Measurements from ENCODE around the gene MEGF11.

MEGF11 gene

GRCh38 chr15:65896236-65896635 lies 357.3 kb downstream of the MEGF11 start:
- H3K4me3 ChIP-seq (ENCODE audit: low read depth, low read length), result no peak overlapping the region
- TF ChIP-seq CTCF (IDR thresholded peaks at IDR 0.05; ENCODE audit: low read depth, low read length, missing control alignments), result no peak
- no peak for DNase-seq (ENCODE audit: low read depth)

- no peak for DNase-seq (ENCODE audit: low read depth)
- no peak for TF ChIP-seq CTCF (IDR thresholded peaks at IDR 0.05; ENCODE audit: low read depth, low read length, missing control alignments)
- H3K4me3 ChIP-seq (ENCODE audit: low read depth, low read length), result no peak overlapping the region
These were observed 360.5 kb downstream of the MEGF11 start for GRCh38 chr15:65893060-65893459.

- no peak for TF ChIP-seq CTCF (IDR thresholded peaks at IDR 0.05; ENCODE audit: low read depth, low read length, missing control alignments)
- H3K4me3 ChIP-seq (ENCODE audit: low read depth, low read length), result no peak overlapping the region
- DNase-seq (ENCODE audit: low read depth), result no peak
These were observed 364.6 kb downstream of the MEGF11 start for GRCh38 chr15:65888981-65889380.

GRCh38 chr15:65887565-65887964 lies 366.0 kb downstream of the MEGF11 start:
- no peak for TF ChIP-seq CTCF (IDR thresholded peaks at IDR 0.05; ENCODE audit: low read depth, low read length, missing control alignments)
- H3K4me3 ChIP-seq (ENCODE audit: low read depth, low read length), result no peak overlapping the region
- DNase-seq (ENCODE audit: low read depth), result no peak

GRCh38 chr15:65885668-65886218 lies 367.8 kb downstream of the MEGF11 start:
- no peak for DNase-seq (ENCODE audit: low read depth)
- no peak for TF ChIP-seq CTCF (IDR thresholded peaks at IDR 0.05; ENCODE audit: low read depth, low read length, missing control alignments)
- H3K4me3 ChIP-seq (ENCODE audit: low read depth, low read length), result no peak overlapping the region

GRCh38 chr15:65884511-65884910 lies 369.0 kb downstream of the MEGF11 start:
- TF ChIP-seq CTCF (IDR thresholded peaks at IDR 0.05; ENCODE audit: low read depth, low read length, missing control alignments), result no peak
- DNase-seq (ENCODE audit: low read depth), result no peak
- no peak overlapping the region for H3K4me3 ChIP-seq (ENCODE audit: low read depth, low read length)

- no peak overlapping the region for H3K4me3 ChIP-seq (ENCODE audit: low read depth, low read length)
- DNase-seq (ENCODE audit: low read depth), result no peak
- TF ChIP-seq CTCF (IDR thresholded peaks at IDR 0.05; ENCODE audit: low read depth, low read length, missing control alignments), result no peak
These were observed 370.0 kb downstream of the MEGF11 start for GRCh38 chr15:65883571-65883970.
